Neural progenitor cell (in vitro differentiated cells): ENCODE measurements around the gene TGFBR3. TPM values are rescaled to one million over a fixed set of nuclear protein-coding genes. Genes with fewer than 3 reads are reported as not detected.

Source experiments
- DNase-seq: peaks from one replicate; pipeline ENCODE4 v3.0.0-alpha.2; 2016; ENCODE audit warnings: low spot score
- H2AFZ ChIP-seq: fragments of 200-600 bp; sonication (generic); replicated peaks from 2 replicates; pipeline ENCODE4 v1.6.1; 2016; ENCODE audit warnings: antibody characterized with exemption
- H3F3A ChIP-seq: fragments of 200-600 bp; sonication (generic); 2 replicates; pipeline ENCODE4 v1.6.1; 2016; ENCODE audit warnings: antibody characterized with exemption, low read depth
- H3K27ac ChIP-seq: fragments of 200-600 bp; sonication (generic); 2 replicates; pipeline ENCODE4 v1.5.1; 2016; ENCODE audit warnings: mild to moderate bottlenecking
- H3K27me3 ChIP-seq: fragments of 200-600 bp; sonication (generic); 2 replicates; pipeline ENCODE4 v1.6.1; 2016; ENCODE audit warnings: mild to moderate bottlenecking, moderate library complexity
- H3K36me3 ChIP-seq: fragments of 200-600 bp; sonication (generic); 2 replicates; pipeline ENCODE4 v1.5.1; 2016
- H3K4me1 ChIP-seq: fragments of 200-600 bp; sonication (generic); 2 replicates; pipeline ENCODE4 v1.6.1; 2016; ENCODE audit warnings: mixed run types
- H3K4me2 ChIP-seq: fragments of 200-600 bp; sonication (generic); 2 replicates; pipeline ENCODE4 v1.6.1; 2016
- H3K4me3 ChIP-seq: fragments of 200-600 bp; sonication (generic); 2 replicates; pipeline ENCODE4 v1.5.1; 2016
- H3K79me2 ChIP-seq: fragments of 200-600 bp; sonication (generic); 2 replicates; pipeline ENCODE4 v1.6.1; 2016; ENCODE audit warnings: low read depth
- H3K9ac ChIP-seq: fragments of 200-600 bp; sonication (generic); 2 replicates; pipeline ENCODE4 v1.6.1; 2016
- H3K9me3 ChIP-seq: fragments of 200-600 bp; sonication (generic); 2 replicates; pipeline ENCODE4 v1.5.1; 2016; ENCODE audit warnings: low read depth
- H4K20me1 ChIP-seq: fragments of 200-600 bp; sonication (generic); 2 replicates; pipeline ENCODE4 v1.6.1; 2016; ENCODE audit warnings: low read depth
- H3K27ac Mint-ChIP-seq: 3 replicates; pipeline ENCODE4 v1.8.0; 2021; ENCODE audit warnings: mixed read lengths
- H3K27me3 Mint-ChIP-seq: 2 replicates; pipeline ENCODE4 v1.8.0; 2022; ENCODE audit warnings: low read depth, mild to moderate bottlenecking, inconsistent platforms, moderate library complexity, mixed read lengths; ENCODE audit not compliant: insufficient read depth
- H3K36me3 Mint-ChIP-seq: 3 replicates; pipeline ENCODE4 v1.8.0; 2021; ENCODE audit warnings: mixed read lengths
- H3K4me1 Mint-ChIP-seq: 3 replicates; pipeline ENCODE4 v1.8.0; 2021; ENCODE audit warnings: mixed read lengths
- H3K4me3 Mint-ChIP-seq: 3 replicates; pipeline ENCODE4 v1.8.0; 2021; ENCODE audit warnings: mild to moderate bottlenecking, moderate library complexity, mixed read lengths
- H3K9me3 Mint-ChIP-seq: 3 replicates; pipeline ENCODE4 v1.8.0; 2020; ENCODE audit warnings: mixed read lengths
- CTCF ChIP-seq: fragments of 200-600 bp; sonication (generic); IDR thresholded peaks from 2 replicates; pipeline ENCODE4 v1.5.1; 2017; ENCODE audit warnings: antibody characterized with exemption, mild to moderate bottlenecking
- EZH2 ChIP-seq: fragments of 200-600 bp; sonication (generic); IDR thresholded peaks from 2 replicates; pipeline ENCODE4 v1.6.1; 2017; ENCODE audit warnings: antibody characterized with exemption, mild to moderate bottlenecking, moderate library complexity
- EZH2phosphoT487 ChIP-seq: fragments of 200-600 bp; sonication (generic); IDR thresholded peaks from 2 replicates; pipeline ENCODE4 v1.6.1; 2017; ENCODE audit warnings: antibody characterized with exemption
- total RNA-seq: library from RNA; depleted of rRNA; stranded (reverse); fragments of >200 nt; gene quantifications from 2 replicates; pipeline ENCODE4 v1.2.3, GENCODE V29; 2015; ENCODE audit warnings: low replicate concordance

Gene TGFBR3
- total RNA-seq, 1 donor from 2014 or later: 11.8 TPM

GRCh38 chr1:91891454-91891853 is 5.5 kb upstream of the TGFBR3 start:
- Mint-ChIP-seq H3K27me3 (peaks cover 8% of the 10 kb centered on the region), H3K9me3 (peaks cover 4% of the 10 kb centered on the region), H3K36me3 (no peaks in the 10 kb centered on the region), H3K27ac (no peak overlapping the region), H3K4me3 (no peak overlapping the region), H3K4me1 (peaks cover 17% of the 10 kb centered on the region)
- no peak overlapping the region for H3K4me3 ChIP-seq
- H3K79me2 ChIP-seq: no peaks in the 10 kb centered on the region
- H3K9me3 ChIP-seq: no peaks in the 10 kb centered on the region
- DNase-seq: no peak
- no peaks in the 10 kb centered on the region for H3K36me3 ChIP-seq
- H2AFZ ChIP-seq: no peak overlapping the region
- no peaks in the 10 kb centered on the region for H4K20me1 ChIP-seq
- H3K27ac ChIP-seq: no peak overlapping the region
- no peak overlapping the region for H3K9ac ChIP-seq
- peaks cover 14% of the 10 kb centered on the region for H3K27me3 ChIP-seq
- peaks cover 9% of the 10 kb centered on the region for H3K4me1 ChIP-seq
- H3K4me2 ChIP-seq: no peak overlapping the region
- no peaks in the 10 kb centered on the region for H3F3A ChIP-seq
- TF ChIP-seq EZH2: no peak
- no peak for TF ChIP-seq CTCF
- TF ChIP-seq EZH2phosphoT487: no peak

DNA sequence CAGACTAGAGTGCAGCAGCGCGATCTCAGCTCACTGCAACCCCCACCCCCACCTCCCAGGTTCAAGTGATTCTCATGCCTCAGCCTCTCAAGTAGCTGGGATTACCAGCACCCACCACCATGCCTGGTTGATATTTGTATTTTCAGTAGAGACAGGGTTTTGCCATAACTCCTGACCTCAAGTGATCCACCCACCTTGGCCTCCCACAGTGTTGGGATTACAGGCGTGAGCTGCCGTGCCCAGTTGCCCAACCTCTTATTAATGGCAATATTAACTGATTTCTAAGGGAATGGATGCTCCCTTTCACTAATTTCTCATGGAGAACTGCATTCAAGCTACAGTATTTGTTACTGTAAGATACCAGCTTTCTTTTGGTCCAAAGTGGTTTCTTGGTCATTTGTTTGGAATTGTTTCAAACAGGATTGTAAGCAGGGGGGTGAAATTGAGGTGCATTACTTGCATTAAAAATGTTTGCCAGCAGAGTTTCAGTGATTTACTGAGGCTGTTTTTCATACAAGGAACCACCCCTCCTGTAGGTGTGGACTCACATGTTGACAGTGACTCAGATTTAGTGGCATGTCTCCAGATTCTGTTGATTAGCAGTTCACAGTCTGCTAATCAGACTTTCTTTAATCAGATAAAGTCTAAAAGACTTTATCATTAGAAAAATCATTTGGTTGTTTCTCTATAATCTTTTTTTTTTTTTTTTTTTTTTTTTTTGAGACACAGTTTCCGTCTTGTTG is 3.9 kb upstream of the TGFBR3 start:
- Histone ChIP-seq H3K4me2 (no peak overlapping the region), H3K79me2 (peaks cover 5% of the 10 kb centered on the region), H3F3A (peaks cover 2% of the 10 kb centered on the region), H3K4me3 (no peak overlapping the region), H3K36me3 (no peaks in the 10 kb centered on the region), H3K9me3 (no peaks in the 10 kb centered on the region), H3K27ac (no peak overlapping the region), H4K20me1 (peaks cover 2% of the 10 kb centered on the region), H3K4me1 (peaks cover 11% of the 10 kb centered on the region), H3K9ac (no peak overlapping the region), H3K27me3 (peaks cover 24% of the 10 kb centered on the region), H2AFZ (no peak overlapping the region)
- H3K4me3 Mint-ChIP-seq: no peak overlapping the region
- H3K27ac Mint-ChIP-seq: no peak overlapping the region
- H3K4me1 Mint-ChIP-seq: peaks cover 19% of the 10 kb centered on the region
- no peak for DNase-seq
- no peak for TF ChIP-seq EZH2phosphoT487
- TF ChIP-seq CTCF: no peak
- no peak for TF ChIP-seq EZH2
- no peaks in the 10 kb centered on the region for H3K36me3 Mint-ChIP-seq
- peaks cover under 1% of the 10 kb centered on the region for H3K9me3 Mint-ChIP-seq
- peaks cover 10% of the 10 kb centered on the region for H3K27me3 Mint-ChIP-seq

DNA sequence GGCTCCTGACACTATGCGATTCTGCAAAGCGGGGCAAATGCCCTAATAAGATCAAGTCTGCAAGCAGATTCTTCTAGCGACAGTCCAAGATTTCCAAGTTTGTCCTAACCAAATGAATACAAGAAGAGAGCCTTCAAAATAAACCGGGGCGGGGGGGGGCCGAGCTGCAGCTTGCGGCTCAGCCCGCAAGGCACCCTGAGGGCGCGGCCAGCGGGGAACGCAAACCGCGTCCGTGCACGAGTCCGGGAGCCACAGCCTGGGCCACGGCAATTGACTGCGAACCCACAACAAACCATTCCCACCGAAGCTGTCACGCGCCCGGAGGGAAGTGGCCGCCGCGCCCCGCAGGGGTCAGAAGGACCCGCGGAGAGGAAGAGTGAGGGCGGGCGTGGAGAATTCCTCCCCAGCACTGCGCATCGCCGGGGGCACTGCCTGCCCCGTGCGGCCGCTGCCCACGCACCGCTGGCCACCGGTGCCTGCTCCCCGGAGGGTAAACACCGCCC is 687 bp downstream of the TGFBR3 start:
- Histone ChIP-seq H3K79me2 (peaks cover 15% of the 10 kb centered on the region), H3K27ac (no peak overlapping the region), H3K4me2 (peak overlapping the region; percentile 97), H3K9ac (no peak overlapping the region), H3K4me1 (peaks cover 15% of the 10 kb centered on the region), H3K36me3 (no peaks in the 10 kb centered on the region), H3K27me3 (peaks cover 40% of the 10 kb centered on the region), H3K9me3 (no peaks in the 10 kb centered on the region), H3K4me3 (peak overlapping the region; percentile 84), H2AFZ (peak overlapping the region; percentile 96), H3F3A (peaks cover 14% of the 10 kb centered on the region), H4K20me1 (peaks cover 9% of the 10 kb centered on the region)
- peak; percentile 40 for DNase-seq
- H3K27me3 Mint-ChIP-seq: peaks cover 12% of the 10 kb centered on the region
- H3K36me3 Mint-ChIP-seq: no peaks in the 10 kb centered on the region
- TF ChIP-seq EZH2phosphoT487 (no peak), EZH2 (peak; percentile 53)
- peaks cover 32% of the 10 kb centered on the region for H3K4me1 Mint-ChIP-seq
- H3K4me3 Mint-ChIP-seq: peak overlapping the region; percentile 95
- no peak overlapping the region for H3K27ac Mint-ChIP-seq
- H3K9me3 Mint-ChIP-seq: no peaks in the 10 kb centered on the region
